Vagina (tissue), 2 donors: ENCODE measurements around the gene RPS6KA5. TPM values are rescaled to one million over a fixed set of nuclear protein-coding genes. Genes with fewer than 3 reads are reported as not detected.

ENCODE experiments used
- DNase-seq, 2 donors: peaks; one replicate each; pipeline ENCODE4 v3.0.0-alpha.2; 2017; ENCODE audit errors: extremely low spot score in 2 of 2
- H3K27ac ChIP-seq: fragments of 200-600 bp; sonication (generic); one replicate; pipeline ENCODE4 v1.5.1; 2019
- H3K27me3 ChIP-seq: fragments of 200-600 bp; sonication (generic); one replicate; pipeline ENCODE4 v1.5.1; 2019
- H3K36me3 ChIP-seq, 2 donors: fragments of 200-600 bp; sonication (generic); one replicate each; pipeline ENCODE4 v1.5.1; 2017 to 2019
- H3K4me1 ChIP-seq: fragments of 200-600 bp; sonication (generic); one replicate; pipeline ENCODE4 v1.5.1; 2019
- H3K4me3 ChIP-seq, 2 donors: fragments of 200-600 bp; sonication (generic); 1 replicate in 1 of 2; 2 replicates in 1 of 2; pipeline ENCODE4 v1.5.1; 2016 to 2019
- H3K9me3 ChIP-seq: fragments of 200-600 bp; sonication (generic); one replicate; pipeline ENCODE4 v1.5.1; 2019
- POLR2A ChIP-seq, 2 donors: fragments of 450-650 bp; IDR thresholded peaks; one replicate each; pipeline ENCODE4 v1.6.1; 2017; ENCODE audit warnings: antibody characterized with exemption in 2 of 2, mild to moderate bottlenecking in 2 of 2, moderate library complexity in 2 of 2
- POLR2AphosphoS5 ChIP-seq, 2 donors: sonication (generic); formaldehyde crosslinking; IDR thresholded peaks; one replicate each; pipeline ENCODE4 v1.9.0; 2017; ENCODE audit warnings: antibody characterized with exemption in 2 of 2, mild to moderate bottlenecking in 2 of 2, low read depth in 1 of 2; ENCODE audit not compliant: insufficient read depth in 1 of 2
- intact Hi-C: fragments of 100-400 bp; cut with DNase I; formaldehyde crosslinking; loops from one replicate; pipeline ENCODE4 v1.15.1; 2023
- total RNA-seq: library from RNA; depleted of rRNA; stranded (reverse); fragments of >200 nt; gene quantifications from one replicate; pipeline ENCODE4 v1.2.3, GENCODE V29; 2016
- TF ChIP-seq, protein P1 (sequence below), 3 experiments: fragments of 450-650 bp in 2 of 3; fragments of 200-600 bp in 1 of 3; sonication (generic) in 1 of 3; IDR thresholded peaks; one replicate each; pipeline ENCODE4 v1.5.1; 2017 to 2019; ENCODE audit warnings: antibody characterized with exemption in 3 of 3, mild to moderate bottlenecking in 2 of 3, moderate library complexity in 2 of 3

The RPS6KA5 gene
- total RNA-seq, 1 donor from 2014 or later: 5.2 TPM

DNA sequence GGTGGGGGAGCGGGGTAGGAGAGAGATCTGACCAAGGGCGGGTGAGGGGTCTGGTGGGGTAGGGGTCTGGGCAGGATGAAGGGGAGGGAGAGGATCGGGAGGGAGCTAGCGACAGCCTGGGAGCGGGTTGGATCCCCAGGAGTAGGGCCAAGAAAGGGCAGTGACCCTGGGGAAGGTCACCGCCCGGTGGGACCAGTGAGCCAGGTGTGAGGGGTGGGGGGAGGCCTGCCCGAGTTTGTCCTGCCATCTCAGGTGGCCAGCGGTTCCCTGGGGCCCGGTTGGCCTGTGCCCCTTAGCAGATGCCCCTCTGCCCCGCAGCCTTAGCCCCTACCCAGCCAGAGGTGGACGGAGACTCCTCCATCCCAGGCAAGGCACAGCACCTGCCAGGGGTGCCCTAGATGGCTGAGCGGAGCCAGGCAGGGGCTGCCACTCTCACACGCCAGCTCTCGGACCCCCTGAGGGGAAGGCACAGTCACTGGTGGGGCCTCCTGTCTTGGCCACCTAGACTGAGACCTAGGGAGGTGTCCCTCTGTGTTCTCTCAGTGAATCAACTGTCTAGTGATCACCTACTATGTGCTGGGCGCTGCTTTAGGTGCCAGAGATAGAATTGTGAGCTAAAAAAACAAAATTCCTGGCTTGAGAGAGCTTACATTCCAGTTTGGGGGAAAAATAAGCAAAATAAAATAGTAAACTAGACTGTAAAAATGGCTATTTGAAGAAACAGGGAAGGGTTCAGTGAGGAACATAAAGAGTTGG is 243.6 kb downstream of the RPS6KA5 start:
- no peaks in the 10 kb centered on the region for H3K27me3 ChIP-seq
- intact Hi-C loops: no loop called here
- H3K4me3 ChIP-seq: peak overlapping the region; percentile 24 to 38
- no peak overlapping the region for H3K27ac ChIP-seq
- no peaks in the 10 kb centered on the region for H3K9me3 ChIP-seq
- no peaks in the 10 kb centered on the region for H3K36me3 ChIP-seq
- DNase-seq: no peak
- peaks cover 20% of the 10 kb centered on the region for H3K4me1 ChIP-seq
- no peak for TF ChIP-seq POLR2AphosphoS5 (IDR thresholded peaks at IDR 0.05; ENCODE audit: insufficient read depth in 1 of 2, low read depth in 1 of 2)
- TF ChIP-seq POLR2A (IDR thresholded peaks at IDR 0.05): no peak
- TF ChIP-seq, protein P1, sequence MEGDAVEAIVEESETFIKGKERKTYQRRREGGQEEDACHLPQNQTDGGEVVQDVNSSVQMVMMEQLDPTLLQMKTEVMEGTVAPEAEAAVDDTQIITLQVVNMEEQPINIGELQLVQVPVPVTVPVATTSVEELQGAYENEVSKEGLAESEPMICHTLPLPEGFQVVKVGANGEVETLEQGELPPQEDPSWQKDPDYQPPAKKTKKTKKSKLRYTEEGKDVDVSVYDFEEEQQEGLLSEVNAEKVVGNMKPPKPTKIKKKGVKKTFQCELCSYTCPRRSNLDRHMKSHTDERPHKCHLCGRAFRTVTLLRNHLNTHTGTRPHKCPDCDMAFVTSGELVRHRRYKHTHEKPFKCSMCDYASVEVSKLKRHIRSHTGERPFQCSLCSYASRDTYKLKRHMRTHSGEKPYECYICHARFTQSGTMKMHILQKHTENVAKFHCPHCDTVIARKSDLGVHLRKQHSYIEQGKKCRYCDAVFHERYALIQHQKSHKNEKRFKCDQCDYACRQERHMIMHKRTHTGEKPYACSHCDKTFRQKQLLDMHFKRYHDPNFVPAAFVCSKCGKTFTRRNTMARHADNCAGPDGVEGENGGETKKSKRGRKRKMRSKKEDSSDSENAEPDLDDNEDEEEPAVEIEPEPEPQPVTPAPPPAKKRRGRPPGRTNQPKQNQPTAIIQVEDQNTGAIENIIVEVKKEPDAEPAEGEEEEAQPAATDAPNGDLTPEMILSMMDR (IDR thresholded peaks at IDR 0.05): no peak

DNA sequence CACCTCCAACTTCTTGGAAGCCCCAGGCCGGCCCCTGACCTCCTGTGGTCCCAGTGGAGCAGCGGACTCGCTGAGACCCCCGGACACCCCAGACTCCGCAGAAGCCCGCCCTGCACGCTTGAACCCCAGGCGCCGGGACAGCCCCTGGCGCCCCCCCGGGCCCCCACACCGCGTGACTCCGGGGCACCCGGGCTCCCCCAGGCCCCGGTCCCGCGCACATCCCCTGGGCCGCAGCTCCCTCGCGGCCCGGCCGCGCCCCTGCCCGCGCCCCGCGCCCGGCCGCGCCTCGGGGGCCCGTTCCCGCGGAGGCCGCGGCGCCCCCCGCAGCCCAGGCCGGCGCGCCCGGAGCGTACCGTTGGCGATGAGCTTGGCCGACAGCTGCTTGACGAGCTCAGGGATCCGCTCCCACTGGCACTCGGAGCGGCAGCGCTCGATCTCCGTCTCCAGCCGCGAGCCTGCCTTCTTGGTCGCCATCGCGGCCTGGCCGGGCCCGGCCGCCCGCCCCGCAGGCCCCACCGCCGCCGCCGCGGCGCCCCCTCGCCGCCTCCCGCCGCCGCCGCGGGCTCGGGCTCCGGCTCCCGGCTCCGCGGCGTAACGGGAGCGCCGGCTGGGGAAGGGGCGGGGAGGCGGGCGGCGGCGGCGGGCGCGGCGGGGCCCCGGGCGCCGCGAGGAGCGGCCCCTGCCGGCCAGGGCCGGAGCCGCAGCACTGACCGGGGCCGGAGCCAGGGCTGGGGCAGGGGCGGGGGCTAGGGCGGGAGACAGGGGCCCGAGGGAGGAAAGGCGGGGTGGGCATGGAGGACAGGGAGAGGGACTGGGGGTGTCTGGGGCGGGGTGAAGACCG is 244.4 kb downstream of the RPS6KA5 start, which contains the start of gene TTC7B:
TSS of gene TTC7B (minus strand) at position 609 of the 841 bp plus-strand sequence. CDS start at position 474, 135 bp downstream.
- Histone ChIP-seq H3K9me3 (no peaks in the 10 kb centered on the region), H3K36me3 (no peaks in the 10 kb centered on the region), H3K27me3 (no peaks in the 10 kb centered on the region), H3K27ac (no peak within 1 kb of the TSS), H3K4me1 (peaks cover 20% of the 10 kb centered on the region), H3K4me3 (peak within 1 kb of the TSS; percentile 66 to 78)
- intact Hi-C loops: no loop called here
- TF ChIP-seq, protein P1 (IDR thresholded peaks at IDR 0.05): peak in 1 of 3 experiments; percentile 23
- no peak for TF ChIP-seq POLR2AphosphoS5 (IDR thresholded peaks at IDR 0.05; ENCODE audit: insufficient read depth in 1 of 2, low read depth in 1 of 2)
- DNase-seq: no peak

DNA sequence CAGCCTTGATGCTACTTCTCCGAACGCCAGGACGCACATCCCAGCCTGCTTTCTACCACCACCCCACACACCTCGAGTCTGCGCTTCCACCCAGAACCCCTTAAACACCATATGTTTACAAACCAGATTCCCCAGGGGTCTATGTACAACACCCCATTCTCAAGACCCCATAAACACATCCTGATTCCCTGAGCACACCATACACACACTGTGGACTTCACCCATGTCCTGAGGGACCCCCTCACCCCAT is 244.9 kb downstream of the RPS6KA5 start:
- DNase-seq: no peak
- intact Hi-C loops: no loop called here
- Histone ChIP-seq H3K36me3 (no peaks in the 10 kb centered on the region), H3K27ac (no peak overlapping the region), H3K4me1 (peaks cover 20% of the 10 kb centered on the region), H3K9me3 (no peaks in the 10 kb centered on the region), H3K4me3 (peak overlapping the region; percentile 66 to 78), H3K27me3 (no peaks in the 10 kb centered on the region)
- TF ChIP-seq, protein P1 (IDR thresholded peaks at IDR 0.05): no peak
- no peak for TF ChIP-seq POLR2AphosphoS5 (IDR thresholded peaks at IDR 0.05; ENCODE audit: insufficient read depth in 1 of 2, low read depth in 1 of 2)
- no peak for TF ChIP-seq POLR2A (IDR thresholded peaks at IDR 0.05)

DNA sequence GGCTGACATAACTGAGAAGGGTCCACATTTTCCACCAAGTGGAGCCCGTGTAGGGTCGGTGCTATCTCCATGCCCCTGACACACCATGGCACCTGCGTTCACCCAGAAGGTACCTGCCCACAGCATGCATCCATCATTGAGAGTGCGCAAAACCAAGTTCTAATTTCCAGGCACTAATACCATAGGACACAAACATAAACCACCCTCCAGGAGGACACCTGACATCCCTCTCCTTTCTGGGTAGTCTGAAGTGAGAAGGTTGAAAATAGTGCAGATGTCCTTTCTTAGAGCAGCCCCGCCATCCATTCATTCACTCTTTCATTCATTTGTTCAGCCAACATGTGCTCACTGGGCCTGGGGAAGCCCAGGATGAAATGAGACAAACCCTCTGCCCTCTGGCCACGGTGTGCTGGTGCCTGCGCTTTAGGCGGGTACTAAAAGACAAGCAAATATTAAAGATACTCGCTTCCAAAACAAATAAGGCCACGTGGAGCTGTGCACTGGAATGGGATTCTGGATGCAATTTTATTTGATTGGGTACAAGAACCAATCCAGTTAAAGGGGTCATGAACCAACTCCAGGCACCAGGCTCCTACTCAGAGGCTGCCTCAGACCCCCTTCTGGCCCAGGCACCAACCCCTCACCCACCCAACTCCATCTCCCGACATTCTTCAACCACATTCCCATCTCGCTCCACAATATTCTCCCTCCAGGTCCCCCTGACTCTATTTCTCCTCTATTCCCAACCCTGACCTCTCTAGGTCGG is 245.5 kb downstream of the RPS6KA5 start:
- Histone ChIP-seq H3K36me3 (no peaks in the 10 kb centered on the region), H3K4me1 (peaks cover 20% of the 10 kb centered on the region), H3K27me3 (no peaks in the 10 kb centered on the region), H3K4me3 (peak overlapping the region; percentile 66 to 78), H3K27ac (no peak overlapping the region), H3K9me3 (no peaks in the 10 kb centered on the region)
- TF ChIP-seq, protein P1 (IDR thresholded peaks at IDR 0.05): no peak
- TF ChIP-seq POLR2A (IDR thresholded peaks at IDR 0.05) (no peak), POLR2AphosphoS5 (IDR thresholded peaks at IDR 0.05; ENCODE audit: insufficient read depth in 1 of 2, low read depth in 1 of 2) (no peak)
- intact Hi-C loops: no loop called here
- DNase-seq: no peak
